ENCODE measurements around the gene PIWIL4.

- TF ChIP-seq, protein P1, sequence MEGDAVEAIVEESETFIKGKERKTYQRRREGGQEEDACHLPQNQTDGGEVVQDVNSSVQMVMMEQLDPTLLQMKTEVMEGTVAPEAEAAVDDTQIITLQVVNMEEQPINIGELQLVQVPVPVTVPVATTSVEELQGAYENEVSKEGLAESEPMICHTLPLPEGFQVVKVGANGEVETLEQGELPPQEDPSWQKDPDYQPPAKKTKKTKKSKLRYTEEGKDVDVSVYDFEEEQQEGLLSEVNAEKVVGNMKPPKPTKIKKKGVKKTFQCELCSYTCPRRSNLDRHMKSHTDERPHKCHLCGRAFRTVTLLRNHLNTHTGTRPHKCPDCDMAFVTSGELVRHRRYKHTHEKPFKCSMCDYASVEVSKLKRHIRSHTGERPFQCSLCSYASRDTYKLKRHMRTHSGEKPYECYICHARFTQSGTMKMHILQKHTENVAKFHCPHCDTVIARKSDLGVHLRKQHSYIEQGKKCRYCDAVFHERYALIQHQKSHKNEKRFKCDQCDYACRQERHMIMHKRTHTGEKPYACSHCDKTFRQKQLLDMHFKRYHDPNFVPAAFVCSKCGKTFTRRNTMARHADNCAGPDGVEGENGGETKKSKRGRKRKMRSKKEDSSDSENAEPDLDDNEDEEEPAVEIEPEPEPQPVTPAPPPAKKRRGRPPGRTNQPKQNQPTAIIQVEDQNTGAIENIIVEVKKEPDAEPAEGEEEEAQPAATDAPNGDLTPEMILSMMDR (IDR thresholded peaks at IDR 0.05): no peak
- TF ChIP-seq ZFX (IDR thresholded peaks at IDR 0.05; ENCODE audit: borderline replicate concordance): no peak
These were observed 18.0 kb upstream of the PIWIL4 start for GRCh38 chr11:94549146-94549545.
